Epidermal melanocyte (primary cell): ENCODE measurements around the gene C2CD2L.
"Not testable (repeated sequence)": the region's sequence is repeated elsewhere in the genome, so short reads cannot be mapped to it uniquely, and the experiment has no call there.

ENCODE experiments used
- DNase-seq: peaks from one replicate; pipeline ENCODE4 v3.0.0; 2011; ENCODE audit warnings: low spot score; ENCODE audit not compliant: insufficient read length

Gene C2CD2L

DNA sequence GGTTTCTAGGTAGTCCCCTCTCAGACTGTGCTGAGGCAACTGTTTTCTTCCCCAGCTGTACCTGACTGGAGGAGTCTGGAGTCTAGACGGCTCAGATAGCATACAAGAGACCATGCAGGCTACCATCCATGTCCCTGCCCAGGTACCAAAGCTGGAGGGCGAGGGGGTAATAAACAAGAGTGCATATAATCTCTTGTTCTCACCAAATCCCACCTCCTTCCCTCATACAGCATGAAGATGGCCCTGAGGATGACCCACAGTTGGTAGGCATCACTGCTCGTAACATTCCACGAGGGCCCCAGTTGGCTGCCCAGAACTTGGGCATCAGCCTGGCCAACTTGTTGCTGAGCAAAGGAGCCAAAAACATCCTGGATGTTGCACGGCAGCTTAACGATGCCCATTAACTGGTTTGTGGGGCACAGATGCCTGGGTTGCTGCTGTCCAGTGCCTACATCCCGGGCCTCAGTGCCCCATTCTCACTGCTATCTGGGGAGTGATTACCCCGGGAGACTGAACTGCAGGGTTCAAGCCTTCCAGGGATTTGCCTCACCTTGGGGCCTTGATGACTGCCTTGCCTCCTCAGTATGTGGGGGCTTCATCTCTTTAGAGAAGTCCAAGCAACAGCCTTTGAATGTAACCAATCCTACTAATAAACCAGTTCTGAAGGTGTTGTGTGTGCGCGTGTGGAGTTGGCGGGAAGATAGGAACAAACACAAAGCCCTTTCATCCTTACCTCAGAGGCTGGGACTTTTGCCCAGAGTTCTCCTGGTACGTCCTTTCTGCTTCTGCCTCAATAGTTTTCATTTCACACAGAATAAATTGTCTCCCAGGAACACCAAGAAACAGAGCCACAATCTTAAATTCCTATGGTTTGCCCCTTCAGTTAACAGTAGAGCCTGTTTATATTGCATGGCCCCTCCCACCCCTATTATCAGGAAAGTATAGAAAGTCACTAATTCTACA lies 14.0 kb upstream of the C2CD2L start:
- no peak for DNase-seq

DNA sequence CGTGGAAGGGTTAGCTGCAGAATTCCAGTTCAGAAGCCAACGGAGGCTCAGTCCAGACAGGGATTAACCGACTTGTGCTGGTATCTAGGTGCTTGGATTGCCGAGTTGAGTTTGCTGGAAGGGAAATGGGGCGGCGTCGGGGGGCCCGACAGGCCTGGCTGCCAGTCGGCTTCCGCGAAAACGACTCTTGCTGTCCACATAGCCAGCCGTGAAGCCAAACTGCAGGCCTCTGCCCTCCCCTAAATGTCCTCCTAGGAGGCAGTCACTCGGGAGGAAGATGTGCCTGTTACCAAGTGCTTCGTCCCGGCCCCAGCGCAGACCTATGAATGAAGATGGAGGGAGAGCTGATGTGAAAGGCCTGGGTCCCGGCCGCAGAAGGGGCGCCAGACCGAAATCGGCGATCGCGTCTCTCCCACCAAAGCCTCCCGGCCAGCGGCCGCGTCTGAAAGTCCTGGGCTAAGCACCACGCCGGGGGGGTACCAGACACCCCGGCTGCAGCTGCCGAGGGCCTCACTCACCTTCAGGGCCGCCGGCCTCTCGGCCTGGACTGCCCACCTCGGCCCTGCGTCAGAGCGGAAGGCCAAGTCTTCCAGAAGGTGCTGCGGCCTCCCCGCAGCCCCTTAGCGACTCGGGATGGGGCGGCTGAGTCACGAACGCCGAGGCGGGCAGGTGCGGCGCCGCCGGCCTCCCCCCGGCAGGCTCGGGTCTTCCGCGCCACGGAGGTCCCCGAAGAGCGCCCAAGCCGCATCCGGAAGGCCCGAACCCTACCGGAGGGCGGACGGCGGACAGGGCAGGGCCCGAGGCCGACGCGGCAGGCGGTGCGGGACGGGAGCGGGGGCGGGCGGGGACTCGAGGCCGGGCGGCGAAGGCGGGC lies 13.0 kb upstream of the C2CD2L start:
- no peak for DNase-seq

DNA sequence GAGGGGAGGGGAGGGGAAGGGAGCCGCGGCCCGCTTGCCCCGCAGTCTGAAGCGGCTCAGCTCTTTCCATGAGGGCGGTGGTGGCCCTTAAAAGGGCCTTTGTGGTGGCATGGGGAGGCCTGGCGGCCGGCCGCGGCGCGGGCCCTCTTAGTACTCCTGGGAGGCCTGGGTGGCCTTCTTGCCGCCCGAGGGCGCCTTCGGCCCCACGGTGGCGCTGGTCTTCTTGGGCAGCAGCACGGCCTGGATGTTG lies 12.4 kb upstream of the C2CD2L start:
- no peak for DNase-seq

DNA sequence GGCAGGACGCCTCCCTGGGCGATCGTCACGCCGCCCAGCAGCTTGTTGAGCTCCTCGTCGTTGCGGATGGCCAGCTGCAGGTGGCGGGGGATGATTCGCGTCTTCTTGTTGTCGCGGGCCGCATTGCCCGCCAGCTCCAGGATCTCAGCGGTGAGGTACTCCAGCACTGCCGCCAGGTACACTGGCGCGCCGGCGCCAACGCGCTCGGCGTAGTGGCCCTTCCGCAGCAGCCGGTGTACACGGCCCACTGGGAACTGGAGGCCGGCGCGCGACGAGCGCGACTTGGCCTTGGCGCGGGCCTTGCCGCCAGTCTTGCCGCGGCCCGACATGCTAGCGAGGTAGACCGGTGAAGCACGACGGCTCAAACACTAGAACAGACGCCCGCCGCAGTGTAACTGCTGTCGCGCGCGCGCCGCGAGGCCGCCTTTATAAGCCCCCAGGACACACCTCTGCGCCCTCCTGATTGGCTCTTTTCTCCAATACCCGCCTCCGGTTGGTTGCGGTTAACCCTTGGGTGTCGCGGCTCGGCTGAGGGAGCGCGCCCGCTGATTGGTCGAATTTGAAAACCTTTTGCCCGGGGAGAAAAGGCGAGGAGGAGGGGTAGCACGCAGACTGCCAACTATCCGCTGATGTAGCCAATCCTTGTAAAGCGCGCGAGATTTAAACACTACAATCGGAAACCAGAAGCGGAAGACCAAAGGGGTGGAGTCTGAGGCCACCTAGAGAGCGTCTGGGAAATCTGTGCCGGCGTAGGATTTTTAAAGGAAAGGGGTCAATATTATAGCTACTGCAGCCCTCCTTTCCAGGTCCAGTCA lies 11.9 kb upstream of the C2CD2L start:
- DNase-seq = peak; percentile 98

DNA sequence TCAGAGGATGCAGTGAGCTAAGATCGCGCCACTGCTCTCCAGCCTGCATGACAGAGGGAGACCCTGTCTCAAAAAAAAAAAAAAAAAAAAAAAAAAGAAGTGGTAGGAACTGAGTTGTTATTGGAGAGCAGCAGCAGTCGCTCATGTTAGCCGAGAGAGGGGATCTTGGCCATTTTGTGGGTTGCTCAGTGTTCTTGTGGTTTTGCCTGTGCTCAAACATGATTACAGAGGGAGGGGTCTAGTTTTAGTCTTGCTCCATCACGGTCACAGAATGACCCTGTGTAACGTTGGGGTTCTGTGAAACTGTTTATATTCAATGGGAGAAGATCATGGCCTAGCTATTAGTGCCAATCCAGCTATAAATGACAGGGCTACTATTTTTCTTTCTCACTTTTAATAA lies 7.4 kb upstream of the C2CD2L start:
- DNase-seq = no peak

DNA sequence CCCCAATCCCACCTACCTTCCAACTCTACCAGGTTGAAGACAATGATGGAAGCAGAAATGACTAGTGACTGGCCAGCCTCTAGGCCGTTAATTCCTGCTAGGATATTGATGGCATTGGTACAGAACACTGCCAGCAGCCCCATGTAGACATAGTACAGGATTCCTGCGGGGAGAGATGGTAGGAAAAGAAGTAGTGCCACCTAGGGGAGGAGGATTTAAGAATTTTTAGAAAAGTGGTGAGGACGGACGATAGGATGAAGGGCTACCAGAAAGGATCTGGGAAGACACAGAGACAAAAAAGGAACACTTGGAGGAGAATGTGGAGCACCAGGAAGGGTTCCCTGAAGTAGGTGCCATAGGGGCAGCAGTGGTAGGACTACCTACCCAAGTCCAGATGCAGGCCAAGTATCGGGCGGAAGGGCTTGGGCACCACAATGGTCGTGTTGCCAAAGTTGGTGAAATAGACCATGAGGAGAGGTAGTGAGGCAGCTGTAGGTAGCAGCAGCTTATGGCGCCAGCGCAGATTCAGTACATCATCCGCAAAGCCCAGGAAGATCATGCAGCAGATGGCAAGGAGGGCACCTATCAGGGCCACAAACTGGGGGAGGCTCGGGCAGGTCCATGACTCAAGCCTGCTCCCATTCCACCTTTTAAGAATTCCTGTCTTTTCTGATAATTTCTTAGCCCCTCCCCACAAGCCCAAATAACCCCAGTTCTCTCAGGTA lies 6.7 kb upstream of the C2CD2L start:
- no peak for DNase-seq

DNA sequence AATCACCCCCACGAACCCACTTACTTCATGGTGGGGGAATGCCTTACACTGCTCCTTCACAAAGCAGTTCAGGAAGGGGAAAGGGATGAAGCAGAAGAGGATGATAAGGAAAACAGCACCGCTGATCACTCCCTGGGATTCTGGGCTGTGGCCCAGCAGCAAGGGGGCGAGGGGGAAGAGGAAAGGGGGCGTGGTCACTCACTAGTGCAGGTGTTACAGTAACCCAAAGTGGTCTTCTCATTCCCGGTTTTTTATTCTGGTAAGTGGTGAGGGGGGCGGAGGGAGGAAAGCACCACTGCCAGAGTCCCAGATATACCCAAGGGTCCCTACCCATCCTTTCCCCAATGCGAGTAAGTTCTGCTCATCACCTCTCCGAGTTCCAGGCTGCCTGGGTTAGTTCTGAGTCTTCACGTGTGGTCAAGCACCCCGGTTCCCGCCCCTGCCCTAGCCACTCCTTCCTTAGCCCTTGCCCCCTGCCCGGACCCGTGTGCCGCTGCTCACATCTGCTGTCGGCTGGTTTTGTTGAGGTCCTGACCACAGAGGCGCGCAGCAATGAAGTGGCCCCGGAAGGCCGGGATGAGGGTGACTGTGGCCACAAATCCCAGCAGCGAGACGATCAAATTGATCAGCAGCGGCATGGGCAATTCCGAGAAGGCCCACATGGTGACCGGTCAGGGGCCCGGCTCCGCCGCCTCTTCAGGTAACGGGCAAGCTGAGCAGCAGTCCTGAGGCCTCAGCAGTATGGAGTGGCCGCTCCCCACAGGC lies 6.0 kb upstream of the C2CD2L start:
- no peak for DNase-seq

DNA sequence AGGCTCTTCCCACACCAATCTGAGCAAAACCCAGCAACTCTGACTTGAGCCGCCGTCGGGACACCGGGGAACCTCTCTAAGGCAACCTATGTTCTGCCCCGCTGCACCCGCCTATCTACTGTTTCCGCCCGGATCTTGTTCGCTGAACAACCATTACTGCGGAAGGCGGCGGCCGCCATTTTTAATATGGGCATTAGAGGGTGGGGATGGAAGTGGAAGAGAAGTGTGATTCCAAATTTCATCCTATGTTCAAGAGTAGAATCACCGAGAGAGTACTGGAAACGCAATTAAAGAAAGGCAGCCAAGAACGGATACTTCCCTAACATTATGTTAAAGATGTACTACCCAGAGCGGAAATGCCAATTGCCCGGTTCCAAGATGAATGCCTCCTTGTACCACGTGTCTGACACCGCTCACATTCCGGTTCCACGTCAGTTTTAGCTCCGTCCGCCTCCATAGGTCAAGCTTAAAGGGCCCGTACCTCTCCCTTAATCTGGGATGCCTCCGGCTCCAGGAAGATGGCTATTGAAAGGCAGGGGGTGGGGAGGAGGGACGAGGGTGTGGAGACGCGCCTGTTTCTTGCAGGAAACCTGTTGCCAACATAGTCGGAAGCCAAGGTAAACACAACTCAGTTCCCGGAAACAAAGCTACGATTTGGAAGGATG lies 5.3 kb upstream of the C2CD2L start, which contains the start of gene DPAGT1:
Gene DPAGT1, minus strand, starts transcription at position 95 of the 665 bp plus-strand sequence. CDS start 198 bp downstream, outside the sequence.
- DNase-seq = peak; percentile 92

DNA sequence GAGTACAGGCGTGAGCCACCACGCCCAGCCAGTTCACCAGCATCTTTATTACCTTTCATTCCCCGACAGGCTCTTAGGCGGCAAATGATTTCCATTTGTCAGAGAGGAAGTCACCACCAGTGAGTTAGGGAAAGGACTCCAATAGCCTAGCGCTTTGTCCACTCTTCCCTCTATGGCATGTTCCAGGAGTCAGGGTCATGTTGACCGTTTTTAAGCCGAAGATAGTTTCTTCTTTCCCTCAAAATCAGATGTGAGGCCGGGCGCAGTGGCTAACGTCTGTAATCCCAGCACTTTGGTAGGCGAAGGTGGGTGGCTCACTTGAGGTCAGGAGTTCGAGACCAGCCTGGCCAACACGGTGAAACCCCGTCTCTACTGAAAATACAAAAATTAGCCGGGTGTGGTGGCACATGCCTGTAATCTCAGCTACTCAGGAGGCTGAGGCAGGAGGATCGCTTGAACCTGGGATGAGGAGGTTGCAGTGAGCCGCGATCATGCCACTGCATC lies 3.9 kb upstream of the C2CD2L start:
- not testable (repeated sequence) for DNase-seq

DNA sequence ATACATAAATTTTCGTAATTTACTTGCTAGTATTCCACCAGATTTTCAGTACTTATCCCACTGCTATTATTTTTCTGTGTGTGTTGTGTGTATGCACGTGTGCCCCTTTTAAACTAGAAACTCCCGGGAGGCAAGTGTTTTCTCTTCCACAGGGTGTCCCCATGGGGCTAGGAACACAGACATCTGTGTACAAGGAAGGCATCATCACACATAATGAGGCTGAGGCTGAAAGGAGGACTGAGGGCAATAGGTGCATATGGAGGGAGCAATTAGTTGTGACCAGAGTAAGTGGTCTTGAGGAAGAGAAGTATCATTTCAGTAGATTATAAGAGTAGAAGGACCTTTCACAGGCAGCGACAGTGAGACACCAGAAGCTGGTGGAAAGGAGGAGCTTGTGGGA lies 3.4 kb upstream of the C2CD2L start:
- DNase-seq = no peak

DNA sequence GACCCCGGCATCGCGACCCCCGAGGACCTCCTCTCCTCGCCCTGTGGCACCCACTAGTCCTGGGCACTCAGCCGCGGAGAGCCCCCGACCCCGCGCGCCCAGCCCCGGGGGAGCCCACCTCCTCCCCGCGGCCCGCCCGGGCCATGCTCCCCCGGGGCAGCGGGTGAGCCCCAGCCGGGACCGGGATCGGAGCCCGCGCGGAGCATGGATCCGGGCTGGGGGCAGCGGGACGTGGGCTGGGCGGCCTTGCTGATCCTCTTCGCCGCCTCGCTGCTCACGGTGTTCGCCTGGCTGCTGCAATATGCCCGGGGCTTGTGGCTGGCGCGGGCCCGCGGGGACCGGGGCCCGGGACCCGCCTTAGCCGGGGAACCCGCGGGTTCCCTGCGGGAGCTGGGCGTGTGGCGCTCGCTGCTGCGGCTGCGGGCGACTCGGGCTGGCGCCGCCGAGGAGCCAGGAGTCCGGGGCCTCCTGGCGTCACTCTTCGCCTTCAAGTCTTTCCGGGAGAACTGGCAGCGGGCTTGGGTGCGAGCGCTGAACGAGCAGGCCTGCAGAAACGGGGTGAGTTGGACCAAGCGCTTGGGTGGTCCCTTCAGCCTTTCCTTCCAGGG lies 498 bp downstream of the C2CD2L start:
- no peak for DNase-seq

DNA sequence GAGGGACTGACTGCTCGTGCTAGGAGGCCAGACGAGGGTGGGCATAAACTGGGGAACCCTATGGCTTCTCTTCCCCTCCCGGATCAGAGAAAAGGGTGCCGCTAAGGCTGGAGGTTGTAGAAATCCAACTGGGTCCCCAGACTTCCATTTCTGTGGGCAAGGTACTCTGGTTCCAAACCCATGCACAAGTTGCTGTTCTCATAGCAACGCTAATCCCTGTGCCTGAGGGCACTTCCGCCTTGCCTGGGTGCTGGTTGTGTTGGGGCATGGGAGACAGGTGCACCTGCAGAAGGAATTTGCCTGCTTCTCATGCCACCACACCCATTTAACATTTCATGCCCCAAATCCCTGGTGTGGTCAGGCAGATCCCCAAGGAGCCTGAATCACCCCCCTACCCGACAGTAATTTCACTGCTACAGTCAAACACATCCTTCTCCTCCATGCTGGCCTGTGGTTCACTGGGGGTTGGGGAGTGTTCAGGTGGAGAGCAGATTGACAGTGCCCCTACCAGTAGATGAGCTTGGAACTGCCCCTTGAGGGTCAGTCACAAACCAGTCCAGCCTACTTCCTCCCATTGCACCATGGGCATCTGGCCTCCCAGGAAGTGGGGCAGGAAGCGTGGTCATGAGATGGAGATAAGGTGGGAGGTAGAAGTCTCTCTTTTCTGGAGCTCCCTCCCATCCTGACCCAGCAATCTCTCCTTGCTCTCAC lies 1.2 kb downstream of the C2CD2L start:
- no peak for DNase-seq

DNA sequence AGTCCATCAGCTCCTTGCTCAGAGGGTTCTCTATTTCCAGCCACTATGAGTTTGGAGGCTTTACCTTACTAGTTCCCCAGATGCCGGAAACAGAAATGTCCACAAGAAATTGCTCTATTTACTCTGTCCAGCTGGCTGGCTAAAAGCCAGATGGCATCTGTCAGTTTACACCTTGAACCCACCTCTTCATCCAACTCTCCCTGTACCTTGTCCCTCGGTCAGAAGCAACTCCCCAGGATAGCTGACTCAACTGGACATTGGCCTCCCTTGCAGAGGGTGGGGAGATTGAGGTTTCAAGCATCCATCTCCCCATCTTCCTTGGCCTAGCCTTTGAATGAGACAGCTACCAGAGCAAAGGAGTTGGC lies 1.7 kb downstream of the C2CD2L start:
- no peak for DNase-seq

DNA sequence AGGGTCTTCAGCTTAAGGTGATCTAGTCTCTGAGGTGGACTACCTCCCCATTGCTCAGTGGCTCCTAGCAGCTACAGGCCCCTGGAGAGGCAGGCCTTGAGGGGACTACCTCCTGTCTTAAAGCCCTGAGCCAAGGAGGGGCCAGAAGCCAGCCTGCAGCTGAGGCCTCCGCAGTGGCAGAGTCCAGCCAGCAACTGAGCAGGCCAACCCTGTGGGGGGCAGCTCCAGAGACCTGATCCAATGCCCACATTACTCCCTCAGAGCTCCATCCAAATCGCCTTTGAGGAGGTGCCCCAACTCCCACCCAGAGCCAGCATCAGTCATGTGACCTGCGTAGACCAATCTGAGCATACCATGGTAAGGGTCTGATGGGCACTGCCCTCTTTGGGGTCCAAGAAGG lies 2.7 kb downstream of the C2CD2L start:
- DNase-seq = no peak

DNA sequence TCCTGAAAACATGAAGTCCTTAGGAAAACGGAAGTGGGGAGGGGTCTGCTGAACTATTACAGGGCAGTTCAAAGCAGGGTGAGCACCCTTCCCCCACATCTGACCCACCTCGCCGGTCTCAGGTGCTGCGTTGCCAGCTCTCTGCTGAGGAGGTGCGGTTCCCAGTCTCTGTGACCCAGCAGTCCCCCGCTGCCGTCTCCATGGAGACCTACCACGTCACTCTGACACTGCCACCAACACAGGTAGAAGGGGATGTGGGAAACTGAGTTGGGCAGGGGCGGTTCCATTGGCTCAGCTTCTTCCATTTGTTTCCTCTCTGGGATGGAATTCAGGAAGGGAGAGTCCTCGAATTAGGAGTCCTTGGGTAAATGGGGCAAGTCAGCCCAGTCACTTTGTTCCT lies 3.3 kb downstream of the C2CD2L start:
- DNase-seq = no peak

DNA sequence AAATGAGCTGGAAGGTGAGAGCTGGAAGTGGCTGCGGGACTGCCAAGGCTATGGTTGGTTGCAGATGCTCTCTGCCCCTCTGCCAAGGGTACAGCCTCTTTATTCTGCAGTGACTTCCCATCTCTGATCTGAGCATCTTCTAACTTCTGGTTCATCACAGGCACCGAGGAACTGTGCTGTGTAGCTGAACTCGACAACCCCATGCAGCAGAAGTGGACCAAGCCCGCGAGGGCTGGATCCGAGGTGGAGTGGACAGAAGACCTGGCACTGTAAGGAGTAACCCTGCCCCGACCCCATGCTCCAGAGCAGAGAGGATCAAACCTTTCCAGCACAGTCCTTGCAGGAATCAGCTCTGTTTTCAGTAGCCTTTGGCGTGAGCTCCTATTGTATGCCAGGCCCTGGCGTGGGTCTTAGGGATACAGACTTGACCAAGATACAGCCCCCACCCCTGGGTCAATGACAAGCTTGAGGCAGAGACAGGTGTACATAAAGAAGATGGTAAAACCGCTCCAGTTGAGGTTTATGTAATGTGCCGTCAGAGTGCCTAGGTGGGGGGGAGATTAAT lies 4.3 kb downstream of the C2CD2L start:
- no peak for DNase-seq

DNA sequence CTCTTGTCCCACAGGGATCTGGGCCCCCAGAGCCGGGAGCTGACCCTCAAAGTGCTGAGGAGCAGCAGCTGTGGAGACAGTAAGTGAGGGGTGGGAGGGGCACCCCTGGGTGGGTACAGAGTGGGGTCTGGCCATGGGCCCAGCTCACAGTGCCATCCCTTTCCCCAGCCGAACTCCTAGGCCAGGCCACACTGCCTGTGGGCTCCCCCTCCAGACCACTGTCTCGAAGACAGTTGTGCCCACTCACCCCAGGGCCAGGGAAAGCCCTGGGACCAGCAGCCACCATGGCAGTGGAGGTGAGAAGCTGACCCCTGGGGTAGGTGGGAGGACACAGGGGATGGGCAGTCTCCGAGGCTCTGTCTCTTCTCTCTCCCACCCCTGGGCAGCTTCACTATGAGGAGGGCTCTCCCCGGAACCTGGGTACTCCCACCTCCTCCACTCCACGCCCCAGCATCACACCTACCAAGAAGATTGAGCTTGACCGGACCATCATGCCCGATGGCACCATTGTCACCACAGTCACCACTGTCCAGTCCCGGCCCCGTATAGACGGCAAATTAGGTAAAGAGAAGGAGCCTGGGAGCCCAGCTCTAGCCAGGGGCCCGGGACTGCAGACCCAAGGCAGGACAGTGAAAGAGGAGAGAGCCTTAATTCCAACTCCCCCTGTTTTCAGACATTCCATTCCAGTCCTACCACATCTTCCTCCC lies 5.3 kb downstream of the C2CD2L start:
- no peak for DNase-seq

DNA sequence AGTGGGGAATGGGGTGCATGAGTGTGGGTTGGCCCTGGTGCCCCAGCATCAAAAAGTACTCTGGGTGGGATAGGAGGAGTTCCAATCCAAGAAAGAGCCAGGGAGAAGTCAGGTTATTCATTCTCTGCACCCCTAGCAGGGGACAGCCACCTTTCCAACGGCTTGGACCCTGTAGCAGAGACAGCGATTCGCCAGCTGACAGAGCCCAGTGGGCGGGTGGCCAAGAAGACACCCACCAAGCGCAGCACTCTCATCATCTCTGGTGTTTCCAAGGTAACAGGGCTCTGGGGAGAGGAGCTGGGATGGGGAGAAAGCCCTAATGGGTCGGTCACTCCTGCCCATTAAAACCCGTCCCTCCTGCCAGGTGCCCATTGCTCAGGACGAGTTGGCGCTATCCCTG lies 6.6 kb downstream of the C2CD2L start:
- DNase-seq = no peak
